ENCODE results near the gene ENOPH1.
A peak's percentile ranks its signal among the peaks of the same experiment; 100 is the strongest.
"Not testable (repeated sequence)": the region's sequence is repeated elsewhere in the genome, so short reads cannot be mapped to it uniquely, and the experiment has no call there.

The ENOPH1 gene

GRCh38 chr4:82428969-82429727 lies 1.2 kb upstream of the ENOPH1 start:
- DNase-seq = peak; percentile 83

- DNase-seq = peak; percentile 61
These were observed 630 bp upstream of the ENOPH1 start for GRCh38 chr4:82429728-82430192.

GRCh38 chr4:82430964-82431745 lies 765 bp downstream of the ENOPH1 start:
- DNase-seq = no peak

- DNase-seq = no peak
These were observed 1.4 kb downstream of the ENOPH1 start for GRCh38 chr4:82431831-82432230.

- DNase-seq = no peak
These were observed 2.2 kb downstream of the ENOPH1 start for GRCh38 chr4:82432596-82432995.

GRCh38 chr4:82433791-82434190 lies 3.4 kb downstream of the ENOPH1 start:
- no peak for DNase-seq

- no peak for DNase-seq
These were observed 4.6 kb downstream of the ENOPH1 start for GRCh38 chr4:82434949-82435348.

GRCh38 chr4:82436130-82436529 lies 5.7 kb downstream of the ENOPH1 start:
- no peak for DNase-seq

GRCh38 chr4:82436780-82437179 lies 6.4 kb downstream of the ENOPH1 start:
- no peak for DNase-seq

GRCh38 chr4:82437285-82438005 lies 7.1 kb downstream of the ENOPH1 start:
- DNase-seq = no peak

GRCh38 chr4:82439088-82439487 lies 8.7 kb downstream of the ENOPH1 start:
- no peak for DNase-seq

- DNase-seq = no peak
These were observed 17.5 kb downstream of the ENOPH1 start for GRCh38 chr4:82447886-82448285.

GRCh38 chr4:82450966-82451755 lies 20.8 kb downstream of the ENOPH1 start:
- DNase-seq = no peak

- DNase-seq = no peak
These were observed 21.6 kb downstream of the ENOPH1 start for GRCh38 chr4:82452026-82452425.

GRCh38 chr4:82457266-82457665 lies 26.9 kb downstream of the ENOPH1 start:
- DNase-seq = no peak

- DNase-seq = no peak
These were observed 28.3 kb downstream of the ENOPH1 start for GRCh38 chr4:82458729-82459128.

- DNase-seq = no peak
These were observed 31.3 kb downstream of the ENOPH1 start for GRCh38 chr4:82461710-82462109.

GRCh38 chr4:82462415-82462831 lies 32.0 kb downstream of the ENOPH1 start:
- peak; percentile 65 for DNase-seq

- DNase-seq = no peak
These were observed 32.8 kb downstream of the ENOPH1 start for GRCh38 chr4:82463221-82463620.

GRCh38 chr4:82467471-82467870 lies 37.1 kb downstream of the ENOPH1 start:
- DNase-seq = no peak

- no peak for DNase-seq
These were observed 39.5 kb downstream of the ENOPH1 start for GRCh38 chr4:82469791-82470345.

GRCh38 chr4:82473080-82473479 lies 42.7 kb downstream of the ENOPH1 start:
- not testable (repeated sequence) for DNase-seq

All from NCI-H446 treated with DMSO at 0.1 percent for 48 hours (cell line).